ENCODE results near the gene RPS6KA4.

GRCh38 chr11:64337538-64338249 is 21.3 kb upstream of the RPS6KA4 start:
- TF ChIP-seq POLR2A (IDR thresholded peaks at IDR 0.05; ENCODE audit: low read length) (no peak), GATA1 (IDR thresholded peaks at IDR 0.05; ENCODE audit: low read depth, low read length) (no peak)

Data from erythroblast (primary cell).